MM.1S (cell line): Measurements from ENCODE around the gene C17orf75.
"Not testable (repeated sequence)": the region's sequence is repeated elsewhere in the genome, so short reads cannot be mapped to it uniquely, and the experiment has no call there.

Experiments used
- DNase-seq: peaks from one replicate; pipeline ENCODE4 v3.0.0-alpha.2; 2015
- H2AFZ ChIP-seq: fragments of 300-600 bp; sonication (generic); 2 replicates; pipeline ENCODE4 v1.6.0; 2016; ENCODE audit warnings: antibody characterized with exemption, low read length
- H3F3A ChIP-seq: fragments of 300-600 bp; sonication (generic); 2 replicates; pipeline ENCODE4 v1.6.1; 2016; ENCODE audit warnings: mild to moderate bottlenecking, antibody characterized with exemption, low read length, moderate library complexity, mixed read lengths; ENCODE audit not compliant: insufficient read depth
- H3K27ac ChIP-seq: fragments of 300-600 bp; sonication (generic); 2 replicates; pipeline ENCODE4 v1.5.1; 2016; ENCODE audit warnings: mild to moderate bottlenecking, low read length
- H3K27me3 ChIP-seq: fragments of 300-600 bp; sonication (generic); replicated peaks from 2 replicates; pipeline ENCODE4 v1.6.0; 2016; ENCODE audit warnings: low read length; ENCODE audit not compliant: insufficient read depth
- H3K36me3 ChIP-seq: fragments of 300-600 bp; sonication (generic); replicated peaks from 2 replicates; pipeline ENCODE4 v1.6.1; 2016; ENCODE audit warnings: mild to moderate bottlenecking, low read length, mixed read lengths; ENCODE audit not compliant: insufficient read depth
- H3K4me1 ChIP-seq: fragments of 300-600 bp; sonication (generic); 2 replicates; pipeline ENCODE4 v1.6.1; 2016; ENCODE audit warnings: low read length, mixed read lengths
- H3K4me2 ChIP-seq: fragments of 300-600 bp; sonication (generic); 2 replicates; pipeline ENCODE4 v1.6.0; 2016; ENCODE audit warnings: low read depth, low read length
- H3K4me3 ChIP-seq: fragments of 300-600 bp; sonication (generic); 2 replicates; pipeline ENCODE4 v1.5.1; 2016; ENCODE audit warnings: low read length, mixed read lengths
- H3K79me2 ChIP-seq: fragments of 300-600 bp; sonication (generic); 2 replicates; pipeline ENCODE4 v1.6.1; 2016; ENCODE audit warnings: mixed run types, low read length, mixed read lengths
- H3K9ac ChIP-seq: fragments of 300-600 bp; sonication (generic); 2 replicates; pipeline ENCODE4 v1.6.1; 2016; ENCODE audit warnings: low read length, mixed read lengths
- H3K9me2 ChIP-seq: fragments of 300-600 bp; sonication (generic); replicated peaks from 2 replicates; pipeline ENCODE4 v1.6.1; 2016; ENCODE audit warnings: mild to moderate bottlenecking, low read length, mixed read lengths; ENCODE audit not compliant: insufficient read depth
- H3K9me3 ChIP-seq: fragments of 300-600 bp; sonication (generic); replicated peaks from 2 replicates; pipeline ENCODE4 v1.6.1; 2016; ENCODE audit warnings: mild to moderate bottlenecking, low read length, mixed read lengths; ENCODE audit not compliant: insufficient read depth
- H4K20me1 ChIP-seq: fragments of 300-600 bp; sonication (generic); 2 replicates; pipeline ENCODE4 v1.6.1; 2016; ENCODE audit warnings: mild to moderate bottlenecking, low read length, moderate library complexity, mixed read lengths; ENCODE audit not compliant: insufficient read depth
- EZH2 ChIP-seq: fragments of 300-600 bp; sonication (generic); optimal IDR thresholded peaks from 2 replicates; pipeline ENCODE3; 2017; ENCODE audit warnings: low read depth, mild to moderate bottlenecking, antibody characterized with exemption, low read length, mixed read lengths
- EZH2phosphoT487 ChIP-seq: fragments of 300-600 bp; sonication (generic); IDR thresholded peaks from 2 replicates; pipeline ENCODE4 v1.6.1; 2018; ENCODE audit warnings: antibody characterized with exemption, low read length
- TF ChIP-seq, protein P1 (sequence below): fragments of 300-600 bp; sonication (generic); IDR thresholded peaks from 2 replicates; pipeline ENCODE4 v1.5.1; 2016; ENCODE audit warnings: antibody characterized with exemption, low read length, mixed read lengths

Gene C17orf75, protein sequence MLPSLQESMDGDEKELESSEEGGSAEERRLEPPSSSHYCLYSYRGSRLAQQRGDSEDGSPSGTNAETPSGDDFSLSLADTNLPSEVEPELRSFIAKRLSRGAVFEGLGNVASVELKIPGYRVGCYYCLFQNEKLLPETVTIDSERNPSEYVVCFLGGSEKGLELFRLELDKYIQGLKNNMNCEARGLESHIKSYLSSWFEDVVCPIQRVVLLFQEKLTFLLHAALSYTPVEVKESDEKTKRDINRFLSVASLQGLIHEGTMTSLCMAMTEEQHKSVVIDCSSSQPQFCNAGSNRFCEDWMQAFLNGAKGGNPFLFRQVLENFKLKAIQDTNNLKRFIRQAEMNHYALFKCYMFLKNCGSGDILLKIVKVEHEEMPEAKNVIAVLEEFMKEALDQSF

DNA sequence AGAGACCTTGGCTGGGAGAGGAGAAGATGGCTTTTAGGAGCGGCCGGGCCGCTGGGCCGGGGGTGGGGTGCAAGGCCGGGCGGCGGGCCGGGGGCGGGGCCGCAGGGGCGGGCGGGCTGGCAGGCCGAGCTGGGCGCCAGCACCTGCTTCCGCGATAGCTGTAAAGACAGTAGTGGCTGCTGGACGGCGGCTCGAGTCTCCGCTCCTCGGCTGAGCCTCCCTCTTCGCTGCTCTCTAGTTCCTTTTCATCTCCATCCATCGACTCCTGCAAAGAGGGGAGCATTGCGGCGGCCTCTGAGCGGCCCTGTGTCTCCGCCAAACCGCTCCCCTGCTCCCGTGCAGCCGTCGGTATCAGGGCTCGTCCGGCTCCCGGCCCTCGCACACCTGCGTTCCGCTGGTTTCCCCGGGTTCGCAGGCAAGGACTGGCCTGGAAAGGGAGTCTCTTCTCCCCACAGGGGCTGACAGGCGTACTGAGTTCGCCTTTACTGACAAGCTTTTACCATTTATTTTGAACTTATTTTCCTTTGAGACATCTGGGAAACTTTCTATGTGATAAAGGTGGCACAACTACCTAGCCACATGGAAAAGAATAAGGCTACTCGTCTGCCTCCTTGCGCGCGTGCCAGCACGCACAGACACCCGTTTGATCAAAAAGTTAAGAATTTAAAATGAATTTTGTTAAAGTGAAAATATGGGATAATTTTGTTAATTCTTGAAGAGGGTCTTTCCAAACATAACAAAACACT lies at the start of gene C17orf75:
Gene C17orf75, minus strand, starts transcription at position 317 of the 746 bp plus-strand sequence. Its CDS starts 34 bp downstream, at position 283.
- peak within 1 kb of the TSS; percentile 72 for H3K27ac ChIP-seq
- H3K4me2 ChIP-seq, result peak within 1 kb of the TSS; percentile 86
- peak within 1 kb of the TSS; percentile 84 for H3K4me3 ChIP-seq
- H4K20me1 ChIP-seq, result no peaks in the 10 kb centered on the region
- H3K9me2 ChIP-seq, result no peaks in the 10 kb centered on the region
- H3K9me3 ChIP-seq, result no peaks in the 10 kb centered on the region
- peak within 1 kb of the TSS; percentile 97 for H2AFZ ChIP-seq
- peak within 1 kb of the TSS; percentile 76 for H3K9ac ChIP-seq
- no peaks in the 10 kb centered on the region for H3K79me2 ChIP-seq
- DNase-seq, result peak; percentile 80
- H3K36me3 ChIP-seq, result no peaks in the 10 kb centered on the region
- H3K4me1 ChIP-seq, result no peaks in the 10 kb centered on the region
- H3F3A ChIP-seq, result peaks cover 10% of the 10 kb centered on the region; the same call in 1 of the 2 replicates
- H3K27me3 ChIP-seq, result no peaks in the 10 kb centered on the region
- TF ChIP-seq EZH2phosphoT487 (no peak), EZH2 (no peak)
- TF ChIP-seq, protein P1, sequence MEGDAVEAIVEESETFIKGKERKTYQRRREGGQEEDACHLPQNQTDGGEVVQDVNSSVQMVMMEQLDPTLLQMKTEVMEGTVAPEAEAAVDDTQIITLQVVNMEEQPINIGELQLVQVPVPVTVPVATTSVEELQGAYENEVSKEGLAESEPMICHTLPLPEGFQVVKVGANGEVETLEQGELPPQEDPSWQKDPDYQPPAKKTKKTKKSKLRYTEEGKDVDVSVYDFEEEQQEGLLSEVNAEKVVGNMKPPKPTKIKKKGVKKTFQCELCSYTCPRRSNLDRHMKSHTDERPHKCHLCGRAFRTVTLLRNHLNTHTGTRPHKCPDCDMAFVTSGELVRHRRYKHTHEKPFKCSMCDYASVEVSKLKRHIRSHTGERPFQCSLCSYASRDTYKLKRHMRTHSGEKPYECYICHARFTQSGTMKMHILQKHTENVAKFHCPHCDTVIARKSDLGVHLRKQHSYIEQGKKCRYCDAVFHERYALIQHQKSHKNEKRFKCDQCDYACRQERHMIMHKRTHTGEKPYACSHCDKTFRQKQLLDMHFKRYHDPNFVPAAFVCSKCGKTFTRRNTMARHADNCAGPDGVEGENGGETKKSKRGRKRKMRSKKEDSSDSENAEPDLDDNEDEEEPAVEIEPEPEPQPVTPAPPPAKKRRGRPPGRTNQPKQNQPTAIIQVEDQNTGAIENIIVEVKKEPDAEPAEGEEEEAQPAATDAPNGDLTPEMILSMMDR, result no peak

DNA sequence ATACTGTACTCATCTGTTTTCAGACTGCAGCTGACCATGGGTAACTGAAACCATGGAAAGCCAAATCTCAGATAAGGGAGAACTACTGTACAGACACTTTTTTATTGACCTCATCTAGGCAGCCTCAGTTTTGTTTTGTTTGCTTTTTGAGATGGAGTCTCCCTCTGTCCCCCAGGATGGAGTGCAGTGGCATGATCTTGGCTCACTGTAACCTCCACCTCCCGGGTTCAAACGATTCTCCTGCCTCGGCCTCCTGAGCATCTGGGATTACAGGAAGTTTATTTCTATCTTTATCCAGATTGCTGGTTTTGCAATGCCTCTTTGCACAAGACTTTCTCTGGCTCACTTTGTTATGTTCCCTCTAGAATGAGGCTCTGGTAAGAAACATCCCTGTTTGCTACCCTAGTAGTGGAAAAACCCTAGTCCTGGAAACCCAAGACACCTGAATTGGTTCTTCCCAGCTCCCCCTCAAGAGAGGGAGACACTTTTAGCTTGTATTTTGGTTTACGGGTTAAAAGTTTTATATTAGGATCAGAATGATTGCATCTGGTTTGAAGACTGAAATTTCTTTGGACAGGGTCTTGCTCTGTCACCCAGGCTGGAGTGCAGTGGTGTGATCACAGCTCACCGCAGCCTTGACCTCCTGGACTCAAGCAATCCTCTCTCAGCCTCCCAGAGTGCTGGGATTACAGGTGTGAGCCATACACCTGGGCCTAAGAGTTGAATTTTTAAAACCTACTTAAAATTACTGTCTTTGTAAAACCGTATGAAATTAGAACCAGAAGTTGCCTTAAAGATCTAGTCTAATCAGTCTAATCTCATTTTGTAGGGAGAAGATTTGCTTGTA lies 46.9 kb upstream of the C17orf75 start:
- H3F3A ChIP-seq, result peaks cover 8% of the 10 kb centered on the region; the same call in 1 of the 2 replicates
- DNase-seq, result no peak
- H3K36me3 ChIP-seq, result no peaks in the 10 kb centered on the region
- no peak overlapping the region for H3K4me3 ChIP-seq
- no peaks in the 10 kb centered on the region for H3K4me1 ChIP-seq
- H3K4me2 ChIP-seq, result no peak overlapping the region
- no peak overlapping the region for H3K27ac ChIP-seq
- H3K9me2 ChIP-seq, result no peaks in the 10 kb centered on the region
- TF ChIP-seq EZH2, result no peak
- TF ChIP-seq EZH2phosphoT487, result no peak
- TF ChIP-seq, protein P1, result no peak
- H3K79me2 ChIP-seq, result no peaks in the 10 kb centered on the region
- no peaks in the 10 kb centered on the region for H3K27me3 ChIP-seq
- H2AFZ ChIP-seq, result no peak overlapping the region
- H4K20me1 ChIP-seq, result no peaks in the 10 kb centered on the region
- no peak overlapping the region for H3K9ac ChIP-seq
- no peaks in the 10 kb centered on the region for H3K9me3 ChIP-seq

DNA sequence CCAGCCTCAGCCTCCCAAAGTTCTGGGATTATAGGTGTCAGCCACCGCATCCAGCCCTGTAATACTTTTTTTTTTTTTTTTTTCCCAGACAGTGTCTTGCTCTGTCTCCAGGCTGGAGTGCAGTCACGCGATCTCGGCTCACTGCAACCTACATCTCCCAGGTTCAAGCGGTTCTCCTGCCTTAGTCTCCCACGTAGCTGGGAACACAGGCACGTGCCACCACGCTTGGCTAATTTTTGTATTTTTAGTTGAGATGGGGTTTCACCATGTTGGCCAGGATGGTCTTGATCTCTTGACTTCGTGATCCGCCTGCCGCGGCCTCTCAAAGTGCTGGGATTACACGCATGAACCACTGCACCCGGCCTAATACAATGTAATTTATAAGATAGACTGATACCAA lies 46.2 kb upstream of the C17orf75 start:
- not testable (repeated sequence) for H3F3A ChIP-seq, DNase-seq, H3K27me3 ChIP-seq

More for the DNA sequence above, 46.2 kb upstream of the C17orf75 start:
- H3K9me2 ChIP-seq, H3K4me1 ChIP-seq, H3K9ac ChIP-seq, H3K27ac ChIP-seq, H3K79me2 ChIP-seq, H3K4me2 ChIP-seq, H3K4me3 ChIP-seq, H3K36me3 ChIP-seq, H3K9me3 ChIP-seq, H2AFZ ChIP-seq, H4K20me1 ChIP-seq: not testable (repeated sequence)
